ENCODE results near the gene VAMP4. TPM values are rescaled to one million over a fixed set of nuclear protein-coding genes. Genes with fewer than 3 reads are reported as not detected.

The VAMP4 gene
- total and polyA plus RNA-seq, 2 donors from 2014 or later: 7.5 to 15.3 TPM

GRCh38 chr1:171712341-171712740, 29.5 kb downstream of the VAMP4 start:
- Histone ChIP-seq H3K36me3 (ENCODE audit: control insufficient read depth in 2 of 3, insufficient read depth in 3 of 3, low read length in 3 of 3) (no peaks in the 10 kb centered on the region), H3K27me3 (ENCODE audit: control insufficient read depth, insufficient read depth, low read length) (no peaks in the 10 kb centered on the region), H3K4me1 (ENCODE audit: control insufficient read depth in 2 of 3, insufficient read depth in 2 of 3, low read depth in 1 of 3, low read length in 3 of 3) (no peaks in the 10 kb centered on the region), H3K9ac (ENCODE audit: low read length in 3 of 3) (no peak overlapping the region), H3K9me3 (ENCODE audit: control insufficient read depth in 2 of 3, insufficient read depth in 1 of 3, low read length in 3 of 3) (no peaks in the 10 kb centered on the region), H3K4me3 (ENCODE audit: low read length in 3 of 3) (no peak overlapping the region), H3K27ac (ENCODE audit: low read depth in 2 of 2, low read length in 2 of 2) (no peak overlapping the region)
- FAIRE-seq (no peak), DNase-seq (no peak)
- intact Hi-C loops (cut with DNase I): no loop called here
- TF ChIP-seq CTCF (IDR thresholded peaks at IDR 0.05; ENCODE audit: borderline replicate concordance, extremely low read depth, insufficient read depth): no peak

- no peak overlapping the region for H3K4me3 ChIP-seq (ENCODE audit: low read length in 3 of 3)
- H3K36me3 ChIP-seq (ENCODE audit: control insufficient read depth in 2 of 3, insufficient read depth in 3 of 3, low read length in 3 of 3): no peaks in the 10 kb centered on the region
- H3K27ac ChIP-seq (ENCODE audit: low read depth in 2 of 2, low read length in 2 of 2): no peak overlapping the region
- TF ChIP-seq CTCF (IDR thresholded peaks at IDR 0.05; ENCODE audit: borderline replicate concordance, extremely low read depth, insufficient read depth): no peak
- no peak for DNase-seq
- H3K4me1 ChIP-seq (ENCODE audit: control insufficient read depth in 2 of 3, insufficient read depth in 2 of 3, low read depth in 1 of 3, low read length in 3 of 3): no peaks in the 10 kb centered on the region
- intact Hi-C loops (cut with DNase I): no loop called here
- H3K9ac ChIP-seq (ENCODE audit: low read length in 3 of 3): no peak overlapping the region
- H3K27me3 ChIP-seq (ENCODE audit: control insufficient read depth, insufficient read depth, low read length): no peaks in the 10 kb centered on the region
- no peaks in the 10 kb centered on the region for H3K9me3 ChIP-seq (ENCODE audit: control insufficient read depth in 2 of 3, insufficient read depth in 1 of 3, low read length in 3 of 3)
- FAIRE-seq: no peak
These were observed 30.2 kb downstream of the VAMP4 start for GRCh38 chr1:171711643-171712042.

GRCh38 chr1:171707583-171707982, 34.3 kb downstream of the VAMP4 start:
- Histone ChIP-seq H3K9ac (ENCODE audit: low read length in 3 of 3) (no peak overlapping the region), H3K36me3 (ENCODE audit: control insufficient read depth in 2 of 3, insufficient read depth in 3 of 3, low read length in 3 of 3) (no peaks in the 10 kb centered on the region), H3K4me1 (ENCODE audit: control insufficient read depth in 2 of 3, insufficient read depth in 2 of 3, low read depth in 1 of 3, low read length in 3 of 3) (no peaks in the 10 kb centered on the region), H3K9me3 (ENCODE audit: control insufficient read depth in 2 of 3, insufficient read depth in 1 of 3, low read length in 3 of 3) (no peaks in the 10 kb centered on the region), H3K27ac (ENCODE audit: low read depth in 2 of 2, low read length in 2 of 2) (no peak overlapping the region), H3K4me3 (ENCODE audit: low read length in 3 of 3) (no peak overlapping the region), H3K27me3 (ENCODE audit: control insufficient read depth, insufficient read depth, low read length) (no peaks in the 10 kb centered on the region)
- TF ChIP-seq CTCF (IDR thresholded peaks at IDR 0.05; ENCODE audit: borderline replicate concordance, extremely low read depth, insufficient read depth): no peak
- DNase-seq (no peak), FAIRE-seq (no peak)
- intact Hi-C loops (cut with DNase I): no loop called here

- Histone ChIP-seq H3K27ac (ENCODE audit: low read depth in 2 of 2, low read length in 2 of 2) (no peak overlapping the region), H3K4me3 (ENCODE audit: low read length in 3 of 3) (no peak overlapping the region), H3K27me3 (ENCODE audit: control insufficient read depth, insufficient read depth, low read length) (no peaks in the 10 kb centered on the region), H3K9me3 (ENCODE audit: control insufficient read depth in 2 of 3, insufficient read depth in 1 of 3, low read length in 3 of 3) (no peaks in the 10 kb centered on the region), H3K9ac (ENCODE audit: low read length in 3 of 3) (no peak overlapping the region), H3K36me3 (ENCODE audit: control insufficient read depth in 2 of 3, insufficient read depth in 3 of 3, low read length in 3 of 3) (no peaks in the 10 kb centered on the region), H3K4me1 (ENCODE audit: control insufficient read depth in 2 of 3, insufficient read depth in 2 of 3, low read depth in 1 of 3, low read length in 3 of 3) (no peaks in the 10 kb centered on the region)
- FAIRE-seq: no peak
- intact Hi-C loops (cut with DNase I): no loop called here
- no peak for DNase-seq
- no peak for TF ChIP-seq CTCF (IDR thresholded peaks at IDR 0.05; ENCODE audit: borderline replicate concordance, extremely low read depth, insufficient read depth)
These were observed 39.3 kb downstream of the VAMP4 start for GRCh38 chr1:171702598-171702997.
